ENCODE results near the gene RNF144A.
"Not testable (repeated sequence)": the region's sequence is repeated elsewhere in the genome, so short reads cannot be mapped to it uniquely, and the experiment has no call there.

The RNF144A gene

GRCh38 chr2:6929196-6929819, 12.1 kb downstream of the RNF144A start:
- no peak for DNase-seq (ENCODE audit: low read depth)

- no peak for DNase-seq (ENCODE audit: low read depth)
Measured at GRCh38 chr2:6930923-6931647, 13.9 kb downstream of the RNF144A start.

GRCh38 chr2:6931753-6932152, 14.5 kb downstream of the RNF144A start:
- DNase-seq (ENCODE audit: low read depth): no peak

- DNase-seq (ENCODE audit: low read depth): no peak
Measured at GRCh38 chr2:6932206-6932605, 15.0 kb downstream of the RNF144A start.

GRCh38 chr2:6932828-6933227, 15.6 kb downstream of the RNF144A start:
- no peak for DNase-seq (ENCODE audit: low read depth)

GRCh38 chr2:6933911-6934310, 16.7 kb downstream of the RNF144A start:
- no peak for DNase-seq (ENCODE audit: low read depth)

- DNase-seq (ENCODE audit: low read depth): no peak
Measured at GRCh38 chr2:6934345-6934744, 17.1 kb downstream of the RNF144A start.

GRCh38 chr2:6934758-6935651, 17.8 kb downstream of the RNF144A start:
- no peak for DNase-seq (ENCODE audit: low read depth)

- DNase-seq (ENCODE audit: low read depth): not testable (repeated sequence)
Measured at GRCh38 chr2:6935652-6936020, 18.4 kb downstream of the RNF144A start.

GRCh38 chr2:6937157-6937556, 19.9 kb downstream of the RNF144A start:
- DNase-seq (ENCODE audit: low read depth): no peak

- no peak for DNase-seq (ENCODE audit: low read depth)
Measured at GRCh38 chr2:6937582-6937981, 20.4 kb downstream of the RNF144A start.

GRCh38 chr2:6939071-6939470, 21.9 kb downstream of the RNF144A start:
- DNase-seq (ENCODE audit: low read depth): no peak

GRCh38 chr2:6940820-6941219, 23.6 kb downstream of the RNF144A start:
- DNase-seq (ENCODE audit: low read depth): no peak

- no peak for DNase-seq (ENCODE audit: low read depth)
Measured at GRCh38 chr2:6941299-6942046, 24.3 kb downstream of the RNF144A start.

GRCh38 chr2:6942848-6943247, 25.6 kb downstream of the RNF144A start:
- no peak for DNase-seq (ENCODE audit: low read depth)

GRCh38 chr2:6943523-6943922, 26.3 kb downstream of the RNF144A start:
- DNase-seq (ENCODE audit: low read depth): no peak

- DNase-seq (ENCODE audit: low read depth): no peak
Measured at GRCh38 chr2:6943971-6944370, 26.8 kb downstream of the RNF144A start.

GRCh38 chr2:6944555-6944954, 27.3 kb downstream of the RNF144A start:
- DNase-seq (ENCODE audit: low read depth): no peak

- no peak for DNase-seq (ENCODE audit: low read depth)
Measured at GRCh38 chr2:6945087-6945813, 28.0 kb downstream of the RNF144A start.

- no peak for DNase-seq (ENCODE audit: low read depth)
Measured at GRCh38 chr2:6945821-6946220, 28.6 kb downstream of the RNF144A start.

- DNase-seq (ENCODE audit: low read depth): peak; percentile 41
Measured at GRCh38 chr2:6946722-6947121, 29.5 kb downstream of the RNF144A start.

Measured in HS-5 (cell line).